Muscle of arm (tissue), 12 donors: ENCODE data around the gene OR6S1. TPM values are rescaled to one million over a fixed set of nuclear protein-coding genes. Genes with fewer than 3 reads are reported as not detected.
"Not testable (repeated sequence)": the region's sequence is repeated elsewhere in the genome, so short reads cannot be mapped to it uniquely, and the experiment has no call there.

Source experiments
- DNase-seq: peaks from one replicate; pipeline ENCODE4 v3.0.0-alpha.2; 2013
- polyA plus RNA-seq, 12 donors: library from polyadenylated mRNA; unstranded; fragments of 120-200 nt; gene quantifications; one replicate each; pipeline ENCODE4 v1.2.1, GENCODE V29; 2013; ENCODE audit not compliant: insufficient read length in 12 of 12

The OR6S1 gene
- polyA plus RNA-seq, 12 donors: not detected

DNA sequence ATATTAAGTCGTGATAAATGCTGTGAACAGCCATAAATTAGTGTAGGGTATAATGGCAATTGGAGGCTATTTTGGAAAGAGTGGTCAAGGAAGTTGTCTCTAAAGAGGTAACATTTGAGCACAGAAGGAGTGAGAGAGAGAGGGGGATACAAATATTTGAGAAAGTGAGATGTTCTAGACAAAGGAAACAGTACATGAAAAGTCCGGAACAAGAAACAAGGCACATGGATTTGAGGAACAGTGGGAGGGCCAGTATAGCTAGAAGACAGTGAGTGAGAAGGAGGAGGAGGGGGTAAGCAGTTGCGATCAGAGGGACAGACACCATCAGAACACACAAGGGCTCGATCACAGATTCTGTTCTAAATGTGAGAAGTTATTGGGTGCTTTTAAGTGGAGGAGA, 30.2 kb downstream of the OR6S1 start:
- no peak for DNase-seq

- peak; percentile 76 for DNase-seq
Measured at GRCh38 chr14:20610002-20610765, 31.3 kb downstream of the OR6S1 start.

- peak; percentile 90 for DNase-seq
Measured at GRCh38 chr14:20609215-20610001, 32.1 kb downstream of the OR6S1 start.

DNA sequence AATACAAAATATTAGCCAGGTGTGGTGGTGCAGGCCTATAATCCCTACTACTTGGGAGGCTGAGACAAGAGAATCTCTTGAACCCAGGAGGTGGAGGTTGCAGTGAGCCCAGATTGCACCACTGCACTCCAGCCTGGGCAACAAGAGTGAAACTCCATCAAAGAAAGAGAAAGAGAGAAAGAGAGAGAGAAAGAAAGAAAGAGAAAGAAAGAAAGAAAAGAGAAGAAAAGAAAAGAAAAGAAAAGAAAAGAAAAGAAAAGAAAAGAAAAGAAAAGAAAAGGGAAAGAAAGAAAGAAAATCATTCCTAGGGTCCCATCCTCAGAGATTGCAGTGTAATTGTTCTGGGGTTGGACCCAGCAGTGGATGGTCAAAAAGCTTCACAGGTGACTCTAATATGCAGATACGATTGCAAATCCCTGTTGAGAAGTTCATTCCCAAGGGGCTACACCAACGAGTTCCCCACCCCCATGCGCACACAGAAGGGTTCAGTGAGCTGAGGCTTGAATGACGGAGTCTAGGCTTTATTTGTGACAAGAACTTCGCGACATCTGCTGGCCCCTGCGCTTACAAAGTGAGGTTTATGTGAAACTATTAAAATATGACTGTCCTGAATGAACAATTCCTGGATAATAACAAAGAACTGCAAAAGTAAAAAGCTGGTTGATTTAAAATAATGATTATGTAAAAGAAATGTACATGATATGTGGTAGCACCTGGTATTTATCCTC, 32.9 kb downstream of the OR6S1 start:
- DNase-seq: no peak

- DNase-seq: no peak
Measured at GRCh38 chr14:20607617-20608016, 33.9 kb downstream of the OR6S1 start.

DNA sequence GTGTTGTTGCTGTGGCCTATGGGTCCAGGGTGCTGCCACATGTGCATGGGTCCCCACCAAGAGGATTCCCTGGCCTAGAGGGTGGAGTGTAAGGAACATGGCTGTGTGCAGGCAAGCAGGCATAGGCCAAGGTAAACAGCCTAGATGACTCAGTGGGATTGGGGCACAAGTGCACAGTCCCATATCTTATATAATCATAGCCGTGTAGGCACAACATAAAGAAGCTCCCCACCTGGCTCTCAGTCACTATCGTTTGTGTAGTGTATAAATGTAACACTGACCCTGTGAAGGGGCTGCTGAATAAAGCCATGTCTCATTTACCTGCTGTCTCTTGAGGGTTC, 34.6 kb downstream of the OR6S1 start:
- no peak for DNase-seq

DNA sequence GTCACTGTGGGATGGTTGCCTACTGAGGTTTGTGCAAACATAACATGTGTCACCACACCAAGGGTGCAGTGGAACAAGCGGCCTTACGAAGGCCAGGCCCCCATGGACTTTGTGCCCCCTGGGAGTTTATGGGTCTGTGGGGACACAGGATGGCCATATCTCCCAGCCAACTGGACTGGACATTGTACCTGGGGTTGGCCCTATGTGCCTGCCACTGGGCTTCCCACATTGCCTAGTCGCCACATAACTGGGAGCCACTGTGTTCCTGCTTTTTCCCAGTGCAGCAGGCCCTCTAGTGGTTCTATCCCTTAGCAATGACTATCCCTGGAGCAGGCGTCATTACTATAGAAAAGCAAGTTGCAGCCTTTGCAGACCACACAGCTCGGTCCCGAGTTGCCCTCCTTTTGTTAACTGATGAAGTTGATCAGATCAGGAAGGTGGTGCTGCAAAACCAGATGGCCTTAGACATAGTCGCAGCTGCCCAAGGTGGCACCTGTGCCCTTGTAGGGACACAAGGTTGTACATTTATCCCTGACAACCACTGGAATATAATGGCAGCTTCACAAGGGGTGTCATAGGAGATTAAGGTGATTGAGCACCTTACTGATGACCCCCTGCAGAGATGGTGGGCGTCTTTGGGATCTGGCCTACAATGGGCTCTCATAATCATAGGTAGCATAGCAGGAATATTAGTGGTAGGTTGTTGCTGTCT, 35.1 kb downstream of the OR6S1 start:
- DNase-seq: no peak

DNA sequence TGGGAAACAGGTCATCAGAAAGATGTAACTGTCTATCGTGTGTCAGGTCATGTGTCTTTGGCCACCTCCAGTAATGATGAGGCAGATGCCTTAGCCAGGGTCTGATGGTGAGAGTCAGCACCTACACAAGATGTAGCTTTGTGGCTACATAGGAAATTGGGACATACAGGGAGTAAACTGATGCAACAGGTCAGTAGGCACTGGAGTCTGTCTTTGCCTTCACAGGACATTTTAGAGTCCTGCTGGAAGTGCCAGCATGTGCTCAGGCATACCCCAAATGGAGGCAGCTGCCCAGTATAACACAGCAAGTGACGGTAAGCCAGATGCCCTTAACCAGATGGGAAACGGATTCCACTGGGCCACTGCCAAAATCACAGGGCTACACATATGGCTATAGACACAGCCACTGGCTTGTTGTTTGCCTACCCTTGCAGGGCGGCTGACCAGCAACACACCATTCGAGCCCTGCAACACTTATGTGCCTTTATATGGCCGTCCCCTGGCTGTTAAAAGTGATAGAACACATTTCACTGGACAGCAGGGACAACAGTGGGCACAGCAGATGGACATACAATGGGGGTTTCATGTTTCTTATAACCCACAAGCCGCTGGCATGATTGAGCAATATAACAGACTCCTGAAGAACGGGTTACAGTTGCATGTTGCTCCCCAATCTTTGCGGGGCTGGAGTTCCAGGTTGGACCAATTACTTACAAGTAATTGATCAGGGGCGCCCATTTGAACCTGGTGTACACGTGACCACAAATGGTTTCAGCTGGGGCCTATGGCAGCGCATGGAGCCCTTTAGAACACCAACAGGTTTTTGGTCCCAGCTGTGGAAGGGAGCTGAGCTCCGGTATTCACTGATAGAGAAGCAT, 37.4 kb downstream of the OR6S1 start:
- no peak for DNase-seq

DNA sequence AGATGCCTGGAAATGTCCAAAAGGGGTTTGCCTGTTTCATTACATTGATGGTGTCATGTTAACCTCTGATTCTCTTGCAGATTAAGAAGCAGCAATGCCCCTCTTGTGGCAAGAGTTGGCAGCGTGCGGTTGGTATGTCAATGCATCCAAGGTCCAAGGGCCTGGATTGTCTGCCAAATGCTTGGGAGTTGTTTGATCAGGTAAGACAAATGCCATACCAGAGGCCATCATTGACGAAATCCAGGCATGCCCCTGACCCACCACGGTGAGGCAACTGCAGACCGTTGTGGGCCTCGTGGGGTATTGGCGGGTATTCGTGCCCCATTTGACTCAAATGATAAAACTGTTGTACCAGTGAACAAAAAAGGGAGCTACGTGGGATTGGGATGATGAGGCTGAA, 38.9 kb downstream of the OR6S1 start:
- DNase-seq: no peak

DNA sequence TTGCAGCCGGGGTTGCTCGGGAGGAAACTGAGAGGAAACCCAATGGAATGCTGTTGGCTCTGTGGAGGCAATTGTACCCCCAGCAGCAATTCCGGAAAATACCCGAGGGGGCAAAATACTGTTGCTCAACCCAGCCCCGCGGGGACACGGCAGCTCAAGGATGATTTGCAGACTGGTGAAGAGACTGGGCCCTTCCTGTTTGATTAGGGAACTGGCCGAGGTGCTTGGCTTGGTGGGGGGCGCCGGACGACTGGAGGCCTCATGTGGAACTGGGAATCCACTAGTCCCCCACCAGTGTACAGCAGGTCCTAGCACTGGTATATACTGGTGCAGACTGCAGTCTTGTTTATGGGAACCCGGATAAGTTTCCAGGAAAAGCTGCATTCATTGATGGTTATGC, 40.0 kb downstream of the OR6S1 start:
- DNase-seq: no peak

DNA sequence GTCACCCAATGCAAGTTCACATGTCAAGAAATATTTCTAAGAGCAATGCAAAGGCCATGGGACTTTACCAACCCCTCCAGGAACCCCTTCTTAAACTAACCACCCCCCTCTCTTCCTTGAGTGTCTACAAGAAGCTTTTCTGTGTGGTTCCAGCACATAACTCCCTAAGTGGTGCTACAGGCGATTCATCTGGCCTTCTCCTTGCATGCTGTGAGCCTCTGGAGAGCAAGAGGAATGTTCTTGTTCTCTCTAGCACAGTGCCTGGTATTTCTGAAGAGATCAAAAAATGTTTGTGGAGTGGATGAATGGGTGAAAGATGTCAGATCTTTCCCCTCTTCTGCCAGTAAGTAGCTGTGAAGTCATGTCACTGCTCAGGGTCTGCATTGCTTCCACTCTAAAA, 44.4 kb downstream of the OR6S1 start:
- no peak for DNase-seq

DNA sequence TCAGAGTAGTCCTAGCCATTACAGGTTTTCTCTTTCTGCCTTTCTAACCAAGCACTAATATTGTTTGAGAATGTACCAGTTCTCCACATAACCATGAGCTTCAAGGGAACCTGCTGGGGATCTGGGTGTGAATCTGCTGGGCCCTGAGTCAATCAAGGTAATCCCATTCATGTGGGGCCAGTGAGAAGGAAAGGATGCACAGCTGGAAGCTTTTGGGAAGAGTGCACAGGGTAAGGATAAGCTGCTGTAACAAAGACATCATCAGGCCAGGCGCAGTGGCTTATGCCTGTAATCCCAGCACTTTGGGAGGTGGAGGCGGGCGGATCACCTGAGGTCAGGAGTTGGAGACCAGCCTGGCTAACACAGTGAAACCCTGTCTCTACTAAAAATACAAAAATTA, 45.8 kb downstream of the OR6S1 start:
- not testable (repeated sequence) for DNase-seq

DNA sequence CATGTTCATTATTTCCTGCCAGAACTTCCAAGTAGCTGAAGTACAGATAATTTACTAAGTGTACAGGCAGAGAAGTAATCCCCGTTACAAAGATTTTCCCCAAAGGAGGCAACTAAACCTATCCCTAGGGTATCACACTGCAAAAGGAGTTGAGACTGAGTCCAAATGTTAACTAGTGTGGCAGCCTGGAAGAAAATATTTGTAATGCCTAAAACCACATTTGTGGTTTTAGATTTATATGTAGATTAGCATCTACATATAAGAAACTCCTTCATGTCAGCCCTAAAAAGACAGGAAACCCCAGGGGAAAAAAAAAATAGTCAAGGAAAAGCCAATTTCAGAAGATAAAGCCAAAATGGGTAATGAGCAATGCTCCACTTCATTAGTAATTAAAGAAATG, 48.9 kb downstream of the OR6S1 start:
- DNase-seq: no peak

DNA sequence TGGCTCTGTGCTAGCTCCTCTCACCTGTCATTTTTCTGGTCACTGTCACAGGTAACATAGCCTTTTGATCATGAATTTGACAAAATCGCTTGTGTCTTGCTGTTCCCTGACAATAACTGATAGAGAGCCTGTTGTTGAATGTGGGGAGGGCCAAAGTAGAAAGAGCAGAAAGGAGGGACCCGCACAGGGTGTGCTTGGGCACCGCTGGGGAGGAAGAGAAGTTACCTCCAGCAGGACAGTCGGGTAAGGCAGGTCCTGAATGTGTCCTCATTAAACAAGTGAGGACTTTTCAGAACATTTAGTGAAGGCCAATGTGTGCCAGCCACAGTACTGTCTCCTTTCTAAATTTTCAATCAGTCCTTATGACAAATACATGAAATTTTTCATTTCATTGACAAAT, 50.3 kb downstream of the OR6S1 start, which contains the start of gene RNASE12:
TSS of gene RNASE12 (minus strand) at position 142 of the 400 bp plus-strand sequence. CDS start 653 bp downstream, outside the sequence.
- DNase-seq: no peak

Other genes with a start within 250 kb of the OR6S1 start
- 10 to 100 TPM in 11 of 12 donors, not detected in 1; 12.3 to 23.8 (median 18.8) TPM for gene TEP1, start 228.2 kb downstream of the OR6S1 start, polyA plus RNA-seq
- 1 to 10 TPM in 8 of 12 donors, under 1 TPM in 3, not detected in 1; 0.67 to 3.1 (median 1.6) TPM for gene KLHL33, start 205.5 kb downstream of the OR6S1 start, polyA plus RNA-seq
- gene OSGEP, start 186.9 kb downstream of the OR6S1 start, polyA plus RNA-seq: 10 to 100 TPM in 11 of 12 donors, not detected in 1; 21.1 to 55.6 (median 37.7) TPM
- 100 to 1,000 TPM in 11 of 12 donors, not detected in 1; 131 to 222 (median 161) TPM for gene APEX1, start 186.5 kb downstream of the OR6S1 start, polyA plus RNA-seq
- 10 to 100 TPM in 11 of 12 donors, not detected in 1; 16.8 to 33.2 (median 21.7) TPM for gene PIP4P1, start 180.3 kb downstream of the OR6S1 start, polyA plus RNA-seq
- gene PNP, start 172.3 kb downstream of the OR6S1 start, polyA plus RNA-seq: 10 to 100 TPM in 8 of 12 donors, 1 to 10 TPM in 3, not detected in 1; 8.0 to 19.0 (median 10.9) TPM
- gene RNASE10, start 136.2 kb downstream of the OR6S1 start, polyA plus RNA-seq: under 1 TPM in 3 of 12 donors, not detected in 9; 0.12 to 0.39 (median 0.30) TPM
- not detected for gene RNASE9, start 80.6 kb downstream of the OR6S1 start, polyA plus RNA-seq
- not detected for gene RNASE11, start 53.7 kb downstream of the OR6S1 start, polyA plus RNA-seq
- not detected for gene RNASE12, start 50.3 kb downstream of the OR6S1 start, polyA plus RNA-seq
- 10 to 100 TPM in 1 of 12 donors, 1 to 10 TPM in 10, not detected in 1; 2.2 to 25.2 (median 4.1) TPM for gene RNASE4, start 42.9 kb upstream of the OR6S1 start, polyA plus RNA-seq
- gene ANG, start 47.1 kb upstream of the OR6S1 start, polyA plus RNA-seq: 10 to 100 TPM in 1 of 12 donors, 1 to 10 TPM in 10, not detected in 1; 2.2 to 22.8 (median 2.9) TPM
- gene EDDM3A, start 104.2 kb upstream of the OR6S1 start, polyA plus RNA-seq: not detected
- gene EDDM3B, start 126.7 kb upstream of the OR6S1 start, polyA plus RNA-seq: not detected
- 10 to 100 TPM in 2 of 12 donors, 1 to 10 TPM in 9, not detected in 1; 3.9 to 18.6 (median 5.9) TPM for gene RNASE6, start 139.6 kb upstream of the OR6S1 start, polyA plus RNA-seq
- 100 to 1,000 TPM in 11 of 12 donors, not detected in 1; 135 to 267 (median 179) TPM for gene RNASE1, start 161.2 kb upstream of the OR6S1 start, polyA plus RNA-seq
- gene RNASE3, start 249.7 kb upstream of the OR6S1 start, polyA plus RNA-seq: 1 to 10 TPM in 1 of 12 donors, under 1 TPM in 2, not detected in 9; 0.30 to 6.1 (median 0.63) TPM